ENCODE measurements around the gene GREB1.

The GREB1 gene

GRCh38 chr2:11571170-11571569, 37.3 kb downstream of the GREB1 start:
- no peak for TF ChIP-seq CTCF (IDR thresholded peaks at IDR 0.05; ENCODE audit: low read depth, low read length)

GRCh38 chr2:11572996-11573395, 39.2 kb downstream of the GREB1 start:
- no peak for TF ChIP-seq CTCF (IDR thresholded peaks at IDR 0.05; ENCODE audit: low read depth, low read length)
- no peak for DNase-seq (ENCODE audit: extremely low read depth, low read depth)

More at GRCh38 chr2:11571170-11571569, 37.3 kb downstream of the GREB1 start:
- DNase-seq (ENCODE audit: extremely low read depth, low read depth) = no peak

GRCh38 chr2:11573418-11574175, 39.8 kb downstream of the GREB1 start:
- no peak for TF ChIP-seq CTCF (IDR thresholded peaks at IDR 0.05; ENCODE audit: low read depth, low read length)
- no peak for DNase-seq (ENCODE audit: extremely low read depth, low read depth)

- DNase-seq (ENCODE audit: extremely low read depth, low read depth) = no peak
- no peak for TF ChIP-seq CTCF (IDR thresholded peaks at IDR 0.05; ENCODE audit: low read depth, low read length)
These were observed 40.6 kb downstream of the GREB1 start for GRCh38 chr2:11574176-11575046.

GRCh38 chr2:11576398-11576797, 42.6 kb downstream of the GREB1 start:
- no peak for DNase-seq (ENCODE audit: extremely low read depth, low read depth)
- no peak for TF ChIP-seq CTCF (IDR thresholded peaks at IDR 0.05; ENCODE audit: low read depth, low read length)

GRCh38 chr2:11577101-11577883, 43.4 kb downstream of the GREB1 start:
- DNase-seq (ENCODE audit: extremely low read depth, low read depth) = no peak
- TF ChIP-seq CTCF (IDR thresholded peaks at IDR 0.05; ENCODE audit: low read depth, low read length) = no peak
